GM12878 (cell line): ENCODE data around the gene TMEM39B. TPM values are rescaled to one million over a fixed set of nuclear protein-coding genes. Genes with fewer than 3 reads are reported as not detected.

ENCODE experiments used
- ATAC-seq: fragments of 200-7000 bp; cut with Tn5 transposase; 3 replicates; pipeline ENCODE4 v1.9.1; 2020; ENCODE audit warnings: mild to moderate bottlenecking, moderate library complexity
- BruUV-seq: library from RNA; stranded (reverse); fragments of 400-500 nt; replicated peaks from 2 replicates; lab custom pipeline; 2021; lab: Mats Ljungman, UMichigan
- CTCF ChIA-PET: fragments of 300-600 bp; sonication (Branson Sonifier 250); formaldehyde crosslinking; extraction: SDS; loops from one replicate; lab custom pipeline; 2021; ENCODE audit warnings: inconsistent platforms; lab: Yijun Ruan, JAX
- POLR2A ChIA-PET: fragments of 350-600 bp; formaldehyde crosslinking; extraction: SDS; loops from one replicate; lab custom pipeline; 2021; ENCODE audit warnings: inconsistent platforms; lab: Charles Lee
- RAD21 ChIA-PET: fragments of 300-600 bp; sonication (Branson Sonifier 250); formaldehyde crosslinking; loops from one replicate; lab custom pipeline; 2023; ENCODE audit warnings: antibody characterized with exemption; ENCODE audit not compliant: unreplicated experiment; lab: Charles Lee
- SMC1A ChIA-PET: fragments of 300-600 bp; sonication (Branson Sonifier 250); formaldehyde crosslinking; loops from one replicate; lab custom pipeline; 2023; ENCODE audit not compliant: unreplicated experiment, uncharacterized antibody; lab: Charles Lee
- DNase-seq: peaks from one replicate; pipeline ENCODE4 v3.0.0-alpha.2; 2011; ENCODE audit warnings: low read depth, low spot score
- FAIRE-seq: peaks from 3 replicates; lab custom pipeline; 2011; peaks lifted over from hg19 to GRCh38; lab: Jason Lieb, UNC
- H2AFZ ChIP-seq: 2 replicates; pipeline ENCODE4 v1.6.0; 2011; ENCODE audit warnings: low read depth, low read length, control low read depth; ENCODE audit not compliant: control insufficient read depth
- H3K27ac ChIP-seq: 2 replicates; pipeline ENCODE4 v1.5.1; 2011; ENCODE audit warnings: control low read depth; ENCODE audit not compliant: control insufficient read depth, insufficient read depth
- H3K27me3 ChIP-seq, 2 experiments: replicated peaks in 1 of 2; 2 replicates each; pipeline versions ENCODE4 v1.6.0 to v1.6.1; 2011; ENCODE audit warnings: low read length in 1 of 2; ENCODE audit not compliant: control insufficient read depth in 2 of 2, insufficient read depth in 2 of 2
- H3K36me3 ChIP-seq, 2 experiments: 2 replicates each; pipeline ENCODE4 v1.5.1; 2011; ENCODE audit warnings: low read length in 1 of 2; ENCODE audit not compliant: control insufficient read depth in 2 of 2, insufficient read depth in 2 of 2
- H3K4me1 ChIP-seq: 2 replicates; pipeline ENCODE4 v1.6.1; 2011; ENCODE audit warnings: mild to moderate bottlenecking, low read length, moderate library complexity, mixed read lengths; ENCODE audit not compliant: control insufficient read depth, insufficient read depth
- H3K4me2 ChIP-seq: 2 replicates; pipeline ENCODE4 v1.6.0; 2011; ENCODE audit warnings: control low read depth; ENCODE audit not compliant: control insufficient read depth, insufficient read depth
- H3K4me3 ChIP-seq: fragments of 200-600 bp; sonication (generic); 2 replicates; pipeline ENCODE4 v1.5.1; 2016
- H3K79me2 ChIP-seq: 2 replicates; pipeline ENCODE4 v1.6.0; 2011; ENCODE audit warnings: low read length; ENCODE audit not compliant: control insufficient read depth, insufficient read depth
- H3K9ac ChIP-seq: 2 replicates; pipeline ENCODE4 v1.8.0; 2011; ENCODE audit warnings: low read length, control low read depth, mixed read lengths; ENCODE audit not compliant: control insufficient read depth, insufficient read depth
- H3K9me3 ChIP-seq: replicated peaks from 3 replicates; pipeline ENCODE4 v1.5.1; 2011; ENCODE audit warnings: mild to moderate bottlenecking, low read length; ENCODE audit not compliant: control insufficient read depth, insufficient read depth
- H4K20me1 ChIP-seq: 2 replicates; pipeline ENCODE4 v1.6.0; 2011; ENCODE audit not compliant: control insufficient read depth, insufficient read depth
- FOXM1 ChIP-seq: IDR thresholded peaks from 2 replicates; pipeline ENCODE4 v1.6.1; 2012; ENCODE audit warnings: low read depth, mild to moderate bottlenecking, inconsistent platforms, low read length, moderate library complexity
- GABPA ChIP-seq: IDR thresholded peaks from 2 replicates; pipeline ENCODE4 v1.6.1; 2014; ENCODE audit warnings: antibody characterized with exemption, low read depth, mild to moderate bottlenecking, inconsistent platforms
- KAT2A ChIP-seq: conservative IDR thresholded peaks from 2 replicates; pipeline ENCODE4 v1.6.1; 2011; ENCODE audit warnings: low read depth, low read length; ENCODE audit not compliant: control insufficient read depth
- LARP7 ChIP-seq: fragments of 450-650 bp; IDR thresholded peaks from 2 replicates; pipeline ENCODE4 v1.6.1; 2017; ENCODE audit warnings: mild to moderate bottlenecking
- NR2F1 ChIP-seq: fragments of 450-650 bp; conservative IDR thresholded peaks from 2 replicates; pipeline ENCODE4 v1.6.1; 2017; ENCODE audit warnings: mild to moderate bottlenecking
- POLR2A ChIP-seq: IDR thresholded peaks from 2 replicates; pipeline ENCODE4 v1.6.1; 2011; ENCODE audit warnings: low read depth, mild to moderate bottlenecking, low read length
- TAF1 ChIP-seq: IDR thresholded peaks from 2 replicates; pipeline ENCODE4 v1.6.1; 2011; ENCODE audit warnings: mild to moderate bottlenecking, low read depth, low read length, borderline replicate concordance
- TCF12 ChIP-seq: IDR thresholded peaks from 2 replicates; pipeline ENCODE4 v1.6.1; 2011; ENCODE audit warnings: low read depth, mild to moderate bottlenecking, low read length
- WGBS: methylation state at CpG from one replicate; pipeline ENCODE4 v1.1.6; 2016; ENCODE audit warnings: low lambda C conversion rate; ENCODE audit not compliant: insufficient replicate concordance, insufficient coverage; ENCODE audit errors: missing lambda C conversion rate; 5-methylcytosine and 5-hydroxymethylcytosine counted together
- in situ Hi-C: fragments of 300-500 bp; cut with MboI; formaldehyde crosslinking; loops from 9 replicates; pipeline ENCODE4 v1.14.3; 2018; ENCODE audit warnings: mixed read lengths
- intact Hi-C: fragments of 100-400 bp; cut with micrococcal nuclease; formaldehyde crosslinking; loops from one replicate; pipeline ENCODE4 v1.14.2; 2022; ENCODE audit not compliant: unreplicated experiment
- polyA plus RNA-seq, 11 experiments: library from polyadenylated mRNA; depleted of rRNA in 4 of 11; unstranded in 6 of 11; stranded (reverse) in 5 of 11; fragments of >200 nt; fragmentation: Nextera tagmentation in 4 of 11; fragmentation: Illumina TruSeq in 1 of 11; extraction: Ambion mirVana in 4 of 11; extraction: Trizol in 1 of 11; gene quantifications; 1 replicate in 1 of 11; 2 replicates in 10 of 11; pipeline versions ENCODE4 v1.2.1 to v1.2.3, GENCODE V29; 2011 to 2016; ENCODE audit warnings: inconsistent platforms in 2 of 11, missing spikeins in 2 of 11, low read depth in 1 of 11
- total RNA-seq, 4 experiments: library from RNA; depleted of rRNA in 3 of 4; stranded (reverse); fragments of >200 nt in 3 of 4; fragmentation: Illumina TruSeq in 1 of 4; extraction: Trizol in 1 of 4; gene quantifications; 2 replicates each; pipeline versions ENCODE4 v1.2.1 to v1.2.3, GENCODE V29; 2013 to 2021
- TF ChIP-seq, protein P1 (sequence below): fragments of 450-650 bp; IDR thresholded peaks from 2 replicates; pipeline ENCODE4 v1.6.1; 2017; ENCODE audit warnings: mild to moderate bottlenecking, low read depth, inconsistent platforms; ENCODE audit not compliant: poor library complexity, severe bottlenecking
- TF ChIP-seq, protein P2 (sequence below): fragments of 450-650 bp; conservative IDR thresholded peaks from 2 replicates; pipeline ENCODE4 v1.6.1; 2017; ENCODE audit warnings: mild to moderate bottlenecking, moderate library complexity
- TF ChIP-seq, protein P3 (sequence below): fragments of 450-650 bp; formaldehyde crosslinking; IDR thresholded peaks from 2 replicates; pipeline ENCODE4 v1.4.0; 2022; ENCODE audit warnings: mild to moderate bottlenecking, moderate library complexity
- TF ChIP-seq, protein P4 (sequence below): fragments of 450-650 bp; IDR thresholded peaks from 2 replicates; pipeline ENCODE4 v1.6.1; 2018; ENCODE audit warnings: borderline replicate concordance, mild to moderate bottlenecking; ENCODE audit not compliant: partially characterized antibody

TMEM39B gene
- total and polyA plus RNA-seq, 10 of the 15 experiments (the other 5 are each of a cell fraction or from before 2014, with no cell fraction given): 2.3 to 27.2 (median 12.3) TPM

DNA sequence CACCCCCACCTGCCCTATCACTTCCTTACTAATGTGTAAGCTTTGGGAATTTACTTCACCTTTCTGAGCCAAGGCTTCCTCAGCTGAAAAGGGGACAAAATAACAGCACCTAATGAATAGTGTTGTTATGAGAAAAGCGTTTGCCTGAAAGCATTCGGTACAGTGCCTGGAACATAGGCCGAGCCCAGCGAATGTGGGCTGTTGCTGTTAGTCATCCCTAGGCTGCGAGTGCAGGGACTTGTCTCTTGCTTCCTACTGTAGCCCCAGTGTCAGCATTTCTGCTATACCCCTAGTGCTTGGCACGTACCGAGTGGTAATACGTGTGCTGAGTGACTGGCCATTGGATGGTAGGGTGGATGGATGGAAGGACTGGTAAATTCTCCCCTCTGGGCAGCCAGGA, 18.4 kb downstream of the TMEM39B start (continued):
- TF ChIP-seq, protein P1, sequence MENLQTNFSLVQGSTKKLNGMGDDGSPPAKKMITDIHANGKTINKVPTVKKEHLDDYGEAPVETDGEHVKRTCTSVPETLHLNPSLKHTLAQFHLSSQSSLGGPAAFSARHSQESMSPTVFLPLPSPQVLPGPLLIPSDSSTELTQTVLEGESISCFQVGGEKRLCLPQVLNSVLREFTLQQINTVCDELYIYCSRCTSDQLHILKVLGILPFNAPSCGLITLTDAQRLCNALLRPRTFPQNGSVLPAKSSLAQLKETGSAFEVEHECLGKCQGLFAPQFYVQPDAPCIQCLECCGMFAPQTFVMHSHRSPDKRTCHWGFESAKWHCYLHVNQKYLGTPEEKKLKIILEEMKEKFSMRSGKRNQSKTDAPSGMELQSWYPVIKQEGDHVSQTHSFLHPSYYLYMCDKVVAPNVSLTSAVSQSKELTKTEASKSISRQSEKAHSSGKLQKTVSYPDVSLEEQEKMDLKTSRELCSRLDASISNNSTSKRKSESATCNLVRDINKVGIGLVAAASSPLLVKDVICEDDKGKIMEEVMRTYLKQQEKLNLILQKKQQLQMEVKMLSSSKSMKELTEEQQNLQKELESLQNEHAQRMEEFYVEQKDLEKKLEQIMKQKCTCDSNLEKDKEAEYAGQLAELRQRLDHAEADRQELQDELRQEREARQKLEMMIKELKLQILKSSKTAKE: no peak
- TF ChIP-seq FOXM1 (no peak), POLR2A (no peak), TCF12 (no peak), NR2F1 (no peak)

DNA sequence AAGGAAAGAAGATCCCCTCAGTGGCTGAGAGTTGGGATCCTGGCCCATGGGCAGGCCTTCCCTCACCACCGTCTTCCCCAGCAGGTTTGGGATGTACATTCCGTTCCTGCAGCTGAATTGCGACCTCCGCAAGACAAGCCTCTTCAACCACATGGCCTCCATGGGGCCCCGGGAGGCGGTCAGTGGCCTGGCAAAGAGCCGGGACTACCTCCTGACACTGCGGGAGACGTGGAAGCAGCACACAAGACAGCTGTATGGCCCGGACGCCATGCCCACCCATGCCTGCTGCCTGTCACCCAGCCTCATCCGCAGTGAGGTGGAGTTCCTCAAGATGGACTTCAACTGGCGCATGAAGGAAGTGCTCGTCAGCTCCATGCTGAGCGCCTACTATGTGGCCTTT, 18.9 kb downstream of the TMEM39B start:
- H2AFZ ChIP-seq: no peak overlapping the region
- no peaks in the 10 kb centered on the region for H4K20me1 ChIP-seq
- H3K79me2 ChIP-seq: no peaks in the 10 kb centered on the region
- no peak for DNase-seq
- CTCF ChIA-PET: interaction anchor here (1.4 kb wide), 1 partner anchor 36 kb away, joined by 3 read pairs; no protein-coding TSS in a partner anchor
- no peaks in the 10 kb centered on the region for H3K9me3 ChIP-seq
- H3K4me1 ChIP-seq: no peaks in the 10 kb centered on the region
- no peaks in the 10 kb centered on the region for H3K27me3 ChIP-seq
- 98% methylated on average over 15 of the region's 15 CpGs for WGBS
- no peak overlapping the region for H3K4me3 ChIP-seq
- peaks cover 15 to 18% of the 10 kb centered on the region in 2 experiments for H3K36me3 ChIP-seq
- SMC1A ChIA-PET: interaction anchor here (1.0 kb wide), 1 partner anchor 16 kb away, joined by 4 read pairs; the partner anchor contains the start of gene KPNA6
- H3K9ac ChIP-seq: no peak overlapping the region
- no peak overlapping the region for H3K27ac ChIP-seq
- FAIRE-seq: no peak
- in situ Hi-C loops: no loop called here
- intact Hi-C loops: no loop called here
- ATAC-seq: no peak
- BruUV-seq: no TSS peak
- no peak overlapping the region for H3K4me2 ChIP-seq
- RAD21 ChIA-PET: no interaction called here
- POLR2A ChIA-PET: no interaction called here
- TF ChIP-seq, protein P2, sequence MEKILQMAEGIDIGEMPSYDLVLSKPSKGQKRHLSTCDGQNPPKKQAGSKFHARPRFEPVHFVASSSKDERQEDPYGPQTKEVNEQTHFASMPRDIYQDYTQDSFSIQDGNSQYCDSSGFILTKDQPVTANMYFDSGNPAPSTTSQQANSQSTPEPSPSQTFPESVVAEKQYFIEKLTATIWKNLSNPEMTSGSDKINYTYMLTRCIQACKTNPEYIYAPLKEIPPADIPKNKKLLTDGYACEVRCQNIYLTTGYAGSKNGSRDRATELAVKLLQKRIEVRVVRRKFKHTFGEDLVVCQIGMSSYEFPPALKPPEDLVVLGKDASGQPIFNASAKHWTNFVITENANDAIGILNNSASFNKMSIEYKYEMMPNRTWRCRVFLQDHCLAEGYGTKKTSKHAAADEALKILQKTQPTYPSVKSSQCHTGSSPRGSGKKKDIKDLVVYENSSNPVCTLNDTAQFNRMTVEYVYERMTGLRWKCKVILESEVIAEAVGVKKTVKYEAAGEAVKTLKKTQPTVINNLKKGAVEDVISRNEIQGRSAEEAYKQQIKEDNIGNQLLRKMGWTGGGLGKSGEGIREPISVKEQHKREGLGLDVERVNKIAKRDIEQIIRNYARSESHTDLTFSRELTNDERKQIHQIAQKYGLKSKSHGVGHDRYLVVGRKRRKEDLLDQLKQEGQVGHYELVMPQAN: no peak
- TF ChIP-seq, protein P3, sequence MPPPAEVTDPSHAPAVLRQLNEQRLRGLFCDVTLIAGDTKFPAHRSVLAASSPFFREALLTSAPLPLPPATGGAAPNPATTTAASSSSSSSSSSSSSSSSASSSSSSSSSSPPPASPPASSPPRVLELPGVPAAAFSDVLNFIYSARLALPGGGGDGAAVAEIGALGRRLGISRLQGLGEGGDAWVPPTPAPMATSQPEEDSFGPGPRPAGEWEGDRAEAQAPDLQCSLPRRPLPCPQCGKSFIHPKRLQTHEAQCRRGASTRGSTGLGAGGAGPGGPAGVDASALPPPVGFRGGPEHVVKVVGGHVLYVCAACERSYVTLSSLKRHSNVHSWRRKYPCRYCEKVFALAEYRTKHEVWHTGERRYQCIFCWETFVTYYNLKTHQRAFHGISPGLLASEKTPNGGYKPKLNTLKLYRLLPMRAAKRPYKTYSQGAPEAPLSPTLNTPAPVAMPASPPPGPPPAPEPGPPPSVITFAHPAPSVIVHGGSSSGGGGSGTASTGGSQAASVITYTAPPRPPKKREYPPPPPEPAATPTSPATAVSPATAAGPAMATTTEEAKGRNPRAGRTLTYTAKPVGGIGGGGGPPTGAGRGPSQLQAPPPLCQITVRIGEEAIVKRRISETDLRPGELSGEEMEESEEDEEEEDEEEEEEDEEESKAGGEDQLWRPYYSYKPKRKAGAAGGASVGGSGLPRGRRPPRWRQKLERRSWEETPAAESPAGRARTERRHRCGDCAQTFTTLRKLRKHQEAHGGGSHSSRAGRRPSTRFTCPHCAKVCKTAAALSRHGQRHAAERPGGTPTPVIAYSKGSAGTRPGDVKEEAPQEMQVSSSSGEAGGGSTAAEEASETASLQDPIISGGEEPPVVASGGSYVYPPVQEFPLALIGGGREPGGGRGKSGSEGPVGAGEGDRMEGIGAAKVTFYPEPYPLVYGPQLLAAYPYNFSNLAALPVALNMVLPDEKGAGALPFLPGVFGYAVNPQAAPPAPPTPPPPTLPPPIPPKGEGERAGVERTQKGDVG (CRISPR knock-in tag): no peak
- no peak for TF ChIP-seq TAF1
- TF ChIP-seq LARP7: no peak
- TF ChIP-seq, protein P4, sequence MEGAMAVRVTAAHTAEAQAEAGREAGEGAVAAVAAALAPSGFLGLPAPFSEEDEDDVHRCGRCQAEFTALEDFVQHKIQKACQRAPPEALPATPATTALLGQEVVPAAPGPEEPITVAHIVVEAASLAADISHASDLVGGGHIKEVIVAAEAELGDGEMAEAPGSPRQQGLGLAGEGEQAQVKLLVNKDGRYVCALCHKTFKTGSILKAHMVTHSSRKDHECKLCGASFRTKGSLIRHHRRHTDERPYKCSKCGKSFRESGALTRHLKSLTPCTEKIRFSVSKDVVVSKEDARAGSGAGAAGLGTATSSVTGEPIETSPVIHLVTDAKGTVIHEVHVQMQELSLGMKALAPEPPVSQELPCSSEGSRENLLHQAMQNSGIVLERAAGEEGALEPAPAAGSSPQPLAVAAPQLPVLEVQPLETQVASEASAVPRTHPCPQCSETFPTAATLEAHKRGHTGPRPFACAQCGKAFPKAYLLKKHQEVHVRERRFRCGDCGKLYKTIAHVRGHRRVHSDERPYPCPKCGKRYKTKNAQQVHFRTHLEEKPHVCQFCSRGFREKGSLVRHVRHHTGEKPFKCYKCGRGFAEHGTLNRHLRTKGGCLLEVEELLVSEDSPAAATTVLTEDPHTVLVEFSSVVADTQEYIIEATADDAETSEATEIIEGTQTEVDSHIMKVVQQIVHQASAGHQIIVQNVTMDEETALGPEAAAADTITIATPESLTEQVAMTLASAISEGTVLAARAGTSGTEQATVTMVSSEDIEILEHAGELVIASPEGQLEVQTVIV: no peak
- no peak for TF ChIP-seq KAT2A
- TF ChIP-seq GABPA: no peak
